HG03196 (cell line): ENCODE data around the gene C1QB.

ENCODE experiments used
- ATAC-seq: cut with Tn5 transposase; IDR thresholded peaks from one replicate; pipeline ENCODE4 v1.9.1; 2021; ENCODE audit not compliant: unreplicated experiment

Gene C1QB

GRCh38 chr1:22633697-22634463, 19.2 kb upstream of the C1QB start:
- ATAC-seq = no peak

DNA sequence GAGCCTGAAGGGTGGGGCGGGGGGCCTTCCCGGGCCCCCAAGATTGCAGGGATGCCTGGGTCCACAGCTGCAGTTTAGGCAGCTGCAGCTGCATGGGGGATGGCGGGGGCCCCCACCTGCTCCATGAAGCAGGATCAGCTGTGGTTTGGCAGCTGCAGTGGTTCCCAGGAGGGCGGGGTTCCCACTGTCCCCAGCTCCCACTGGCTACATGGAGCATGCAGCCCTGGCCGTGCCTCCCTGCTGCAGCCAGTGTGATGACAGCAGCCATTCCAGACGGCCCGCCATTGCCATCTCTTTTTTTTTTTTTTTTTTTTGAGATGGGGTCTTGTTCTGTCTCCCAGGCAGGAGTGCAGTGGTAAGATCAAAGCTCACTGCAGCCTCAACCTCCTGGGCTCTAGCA, 17.6 kb upstream of the C1QB start:
- no peak for ATAC-seq

- ATAC-seq = no peak
These were observed 16.7 kb upstream of the C1QB start, which contains the start of gene C1QA for GRCh38 chr1:22636353-22636752. C1QA (plus strand) TSS chr1:22636628; CDS start chr1:22637617, 989 bp downstream.

- ATAC-seq = no peak
These were observed 16.1 kb upstream of the C1QB start for GRCh38 chr1:22636927-22637326.

DNA sequence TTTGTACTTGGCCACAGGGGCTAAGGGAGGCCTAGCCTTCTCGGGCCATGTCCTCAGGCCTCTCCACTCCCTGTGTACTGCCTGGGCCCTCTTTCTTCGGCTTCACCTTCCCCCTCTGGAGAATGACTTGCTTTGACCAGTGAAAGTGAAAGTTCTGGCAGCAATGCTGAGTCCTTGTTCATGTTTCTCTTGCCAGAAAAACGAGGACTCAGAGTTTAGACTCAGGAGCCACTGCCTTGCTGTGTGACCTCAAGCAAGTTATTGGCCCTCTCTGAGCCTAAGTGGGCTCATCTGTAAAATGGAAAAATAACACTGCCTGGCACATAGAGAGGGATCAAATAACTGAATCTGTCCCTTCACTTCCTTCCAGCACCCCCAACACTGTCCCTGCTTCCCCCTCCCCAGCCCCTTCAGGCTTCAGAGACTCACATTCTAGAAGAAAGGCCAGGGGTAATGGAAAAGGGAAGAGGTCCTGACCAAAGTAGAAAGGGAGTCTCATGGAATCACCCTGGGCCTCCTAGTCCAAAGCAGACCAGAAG, 15.1 kb upstream of the C1QB start:
- ATAC-seq = no peak

- no peak for ATAC-seq
These were observed 14.4 kb upstream of the C1QB start for GRCh38 chr1:22638476-22639234.

GRCh38 chr1:22639286-22639685, 13.8 kb upstream of the C1QB start:
- ATAC-seq = no peak

- no peak for ATAC-seq
These were observed 11.8 kb upstream of the C1QB start for GRCh38 chr1:22641247-22641646.

DNA sequence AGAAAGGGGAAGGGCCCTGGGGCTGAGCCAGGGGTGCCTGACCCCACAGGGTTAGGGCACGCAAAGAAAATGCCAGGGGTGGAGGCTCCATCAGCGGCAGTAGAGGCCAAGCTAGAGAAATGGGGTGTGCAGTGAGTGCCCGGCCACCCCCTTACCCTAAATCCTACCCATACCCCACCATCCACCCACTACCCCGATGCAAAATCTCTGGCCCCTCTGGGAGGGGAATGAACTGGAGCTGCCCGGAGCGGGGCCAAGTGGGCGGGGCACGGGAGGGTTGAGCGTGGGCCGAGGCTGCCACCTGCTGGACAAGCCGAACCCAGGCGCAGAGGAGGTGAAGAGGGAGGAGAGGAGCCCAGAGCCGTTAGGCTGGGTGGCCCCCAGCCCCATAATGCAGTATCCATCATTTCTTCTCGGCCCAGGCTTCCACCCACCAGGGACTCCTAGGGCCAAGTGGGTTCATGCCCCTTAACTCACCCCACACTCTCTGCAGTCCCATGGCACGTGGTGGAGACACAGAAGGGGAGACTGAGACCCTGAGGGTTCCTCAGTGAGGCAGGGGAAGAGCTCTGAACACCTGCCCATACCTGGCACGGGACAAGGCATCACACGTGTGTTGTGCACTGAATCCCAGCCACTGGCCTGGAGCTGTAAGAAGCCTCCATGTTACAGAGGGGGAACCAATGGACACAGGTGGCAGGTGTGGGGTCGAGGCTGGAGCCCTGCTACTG, 11.0 kb upstream of the C1QB start:
- ATAC-seq = no peak

DNA sequence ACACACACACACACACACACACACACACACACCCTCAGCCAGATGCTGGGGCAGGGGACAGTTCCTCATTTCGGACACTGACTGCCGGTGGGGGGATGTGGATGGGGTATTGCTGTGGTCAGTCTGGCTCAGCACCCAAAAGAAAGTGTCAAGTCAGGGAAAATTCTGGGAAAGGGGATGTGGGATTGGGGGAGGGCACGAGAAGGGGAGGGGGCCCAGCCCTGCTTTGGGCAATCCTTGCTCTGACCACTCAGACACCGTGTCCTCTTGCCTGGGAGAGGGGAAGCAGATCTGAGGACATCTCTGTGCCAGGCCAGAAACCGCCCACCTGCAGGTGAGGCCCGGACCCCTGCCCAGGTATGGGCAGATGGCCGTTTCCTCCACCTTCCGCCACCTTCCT, 9.7 kb upstream of the C1QB start, which contains the start of gene C1QC:
C1QC (plus strand) TSS at position 253 of the 400 bp plus-strand sequence. CDS start 391 bp downstream, outside the sequence.
- ATAC-seq = no peak

DNA sequence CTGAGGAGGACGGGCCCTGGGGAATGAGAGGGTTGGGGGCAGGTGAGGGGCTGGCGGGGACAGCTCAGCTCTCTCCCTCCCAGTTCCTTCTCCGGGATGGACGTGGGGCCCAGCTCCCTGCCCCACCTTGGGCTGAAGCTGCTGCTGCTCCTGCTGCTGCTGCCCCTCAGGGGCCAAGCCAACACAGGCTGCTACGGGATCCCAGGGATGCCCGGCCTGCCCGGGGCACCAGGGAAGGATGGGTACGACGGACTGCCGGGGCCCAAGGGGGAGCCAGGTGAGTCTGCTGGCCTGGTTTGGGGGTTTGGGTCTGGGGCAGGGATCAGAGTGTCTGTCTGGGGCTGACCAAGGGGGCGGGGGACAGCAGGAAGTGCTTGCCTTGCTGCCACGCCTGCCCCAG, 9.1 kb upstream of the C1QB start:
- no peak for ATAC-seq

- no peak for ATAC-seq
These were observed 7.1 kb upstream of the C1QB start for GRCh38 chr1:22645931-22646330.

DNA sequence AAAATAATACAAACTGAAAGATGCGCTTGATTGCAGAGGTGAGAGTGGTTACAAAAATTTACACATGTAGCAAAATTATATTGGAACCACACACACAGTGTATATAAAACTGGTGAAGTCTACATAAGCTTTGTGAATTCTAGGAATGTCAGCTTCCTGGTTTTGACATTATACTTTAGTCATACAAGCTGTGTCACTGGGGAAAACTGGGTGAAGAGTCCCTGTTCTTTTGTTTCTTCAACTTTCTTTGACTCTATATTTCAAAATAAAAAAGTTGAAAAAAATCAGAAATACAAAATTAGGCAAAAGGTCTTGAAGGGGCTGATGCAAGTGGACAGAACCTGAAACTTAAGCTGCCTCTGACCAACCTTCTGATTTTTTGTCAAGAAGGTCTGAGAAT, 6.7 kb upstream of the C1QB start:
- no peak for ATAC-seq

DNA sequence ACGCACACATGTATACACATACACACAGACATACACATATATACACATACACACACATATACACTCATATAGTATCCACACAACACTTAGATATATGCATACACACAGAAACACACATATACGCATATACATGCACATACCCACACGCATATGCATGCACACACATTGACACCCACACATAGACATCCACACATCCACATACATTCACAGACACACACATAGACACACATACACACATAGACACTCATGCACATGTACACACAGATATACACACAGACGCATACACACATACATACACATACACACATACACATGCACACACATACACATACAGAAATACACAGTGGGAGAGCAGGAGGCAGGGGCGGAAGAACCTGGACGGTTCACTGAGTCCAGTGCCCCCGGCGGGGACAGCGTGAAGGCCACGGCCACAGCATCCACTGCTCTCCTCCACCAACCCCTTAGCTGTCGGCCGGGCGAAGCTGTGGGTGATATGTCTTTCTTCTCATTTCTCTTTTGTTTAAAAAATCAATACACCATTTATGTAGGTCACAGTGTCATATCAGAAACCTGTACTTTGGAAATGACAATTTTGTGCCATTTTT, 2.8 kb upstream of the C1QB start:
- no peak for ATAC-seq

DNA sequence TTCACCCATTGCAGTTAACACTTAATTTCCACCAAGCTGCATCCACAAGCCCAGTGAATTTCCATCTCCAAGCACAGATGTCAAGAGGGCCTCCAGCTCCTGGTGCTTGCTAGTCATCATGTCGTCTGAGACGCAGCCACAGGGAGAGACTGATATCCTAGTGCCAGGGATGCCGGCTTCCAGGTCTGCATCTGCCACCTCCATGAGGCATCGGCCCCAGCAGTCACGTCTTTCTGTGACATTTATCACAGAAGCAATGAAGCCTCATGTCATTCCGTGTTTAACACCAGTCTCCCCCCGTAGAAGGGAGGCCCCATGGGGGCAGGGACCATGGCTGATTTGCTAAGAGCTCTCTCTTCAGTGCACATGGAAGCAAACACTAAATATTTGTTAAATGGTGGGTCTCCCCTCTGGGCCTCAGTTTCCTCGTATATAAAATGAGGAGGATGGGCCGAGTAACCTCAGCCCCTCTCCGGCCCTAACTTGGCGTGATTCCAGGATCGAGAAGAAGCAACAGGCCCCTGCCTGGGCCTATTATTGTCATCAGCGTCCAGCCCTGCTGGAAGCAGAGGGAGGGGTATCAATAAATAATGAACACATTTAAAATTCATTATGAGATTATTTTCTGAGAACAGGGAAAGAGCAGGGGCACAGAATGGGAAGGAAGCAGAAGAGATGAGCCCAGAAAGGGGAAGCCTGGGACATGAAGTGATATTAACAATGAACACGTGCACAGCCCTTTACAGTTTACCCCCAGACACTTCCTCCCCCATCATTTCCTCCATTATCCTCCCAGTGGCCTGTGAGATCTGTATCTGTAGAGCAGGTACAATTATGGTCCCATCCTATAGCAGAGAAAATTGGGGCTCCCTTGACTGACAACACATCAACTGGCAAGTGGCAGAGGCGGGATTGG, 837 bp upstream of the C1QB start:
- no peak for ATAC-seq

DNA sequence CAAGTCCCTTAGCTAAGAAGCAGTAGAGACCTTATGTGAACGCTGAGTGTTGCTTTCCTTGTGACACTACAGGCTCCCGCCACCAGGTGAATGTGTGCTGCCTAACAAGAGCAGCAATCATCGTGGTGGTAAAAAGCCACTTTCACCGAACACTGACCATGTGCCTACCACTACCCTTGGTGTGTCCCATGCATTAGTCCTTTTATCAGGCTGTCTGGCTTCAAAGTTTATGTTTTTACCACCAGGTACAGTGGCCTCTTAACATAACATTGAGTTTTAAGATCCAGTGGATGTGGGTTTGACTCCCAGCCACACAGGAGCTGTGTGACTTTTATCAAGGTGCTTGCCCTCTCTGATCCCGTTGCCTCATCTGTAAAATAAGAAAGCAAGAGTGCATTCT, 1.7 kb downstream of the C1QB start:
- no peak for ATAC-seq

DNA sequence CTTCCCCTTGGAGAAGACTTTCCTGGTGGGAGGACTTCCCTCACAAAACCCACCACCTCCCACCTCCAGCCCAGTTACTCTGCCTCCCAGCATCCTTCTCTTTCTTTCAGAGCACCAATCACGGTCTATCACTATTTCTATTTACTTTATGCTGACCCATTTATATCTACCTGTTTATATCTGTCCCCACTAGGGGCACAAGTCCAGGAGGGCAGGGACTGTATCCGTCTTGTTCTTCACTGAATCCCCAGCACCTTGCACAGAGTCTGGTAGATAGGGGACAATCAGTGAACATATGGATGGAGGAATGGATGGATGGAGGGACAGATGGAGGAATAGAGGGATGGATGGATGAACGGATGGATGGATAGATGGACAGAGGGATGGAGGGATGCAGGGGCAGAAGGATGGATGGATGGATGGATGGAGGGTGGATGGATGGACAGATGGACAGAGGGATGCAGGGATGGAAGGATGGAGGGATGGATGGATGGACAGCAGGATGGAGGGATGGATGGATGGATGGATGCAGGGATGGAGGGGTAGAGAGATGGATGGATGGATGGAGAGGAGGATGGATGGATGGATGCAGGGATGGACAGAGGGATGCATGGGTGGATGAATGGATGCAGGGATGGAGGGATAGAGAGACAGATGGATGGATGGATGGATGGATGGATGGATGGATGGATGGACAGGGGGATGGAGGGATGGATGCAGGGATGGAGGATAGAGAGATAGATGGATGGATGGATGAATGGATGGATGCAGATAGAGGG, 5.5 kb downstream of the C1QB start:
- no peak for ATAC-seq

- ATAC-seq = no peak
These were observed 7.7 kb downstream of the C1QB start for GRCh38 chr1:22660716-22661241.

GRCh38 chr1:22661880-22662279, 8.8 kb downstream of the C1QB start:
- ATAC-seq = no peak
